ENCODE data around the gene CCDC12.

The CCDC12 gene

GRCh38 chr3:46874430-46874829 is 102.1 kb downstream of the CCDC12 start:
- peak overlapping the region; percentile 65 to 85 for H3K27ac ChIP-seq
- H3K4me3 ChIP-seq = no peak overlapping the region
- no peak for DNase-seq (ENCODE audit: low spot score)
- TF ChIP-seq CTCF (IDR thresholded peaks at IDR 0.05) = no peak

- no peak for TF ChIP-seq CTCF (IDR thresholded peaks at IDR 0.05)
- peak overlapping the region; percentile 65 to 85 for H3K27ac ChIP-seq
- DNase-seq (ENCODE audit: low spot score) = no peak
- H3K4me3 ChIP-seq = no peak overlapping the region
Observed at GRCh38 chr3:46873521-46873920, 103.0 kb downstream of the CCDC12 start.

Data from coronary artery (tissue), 2 donors.